ENCODE results near the gene LZTS3. TPM values are rescaled to one million over a fixed set of nuclear protein-coding genes. Genes with fewer than 3 reads are reported as not detected.

LZTS3 gene
- total and polyA plus RNA-seq, 2 of the 13 experiments (the other 11 are each of a cell fraction or from before 2014, with no cell fraction given) = 10.1 to 31.3 TPM

- TF ChIP-seq ZNF414 (CRISPR knock-in tag; IDR thresholded peaks at IDR 0.05) (peak; percentile 64; the same call in 1 of the 2 replicates), GTF2F1 (IDR thresholded peaks at IDR 0.05; ENCODE audit: low read length) (no peak), ZNF547 (CRISPR knock-in tag; IDR thresholded peaks at IDR 0.05) (peak; percentile 66; the same call in 1 of the 2 replicates), HDAC1 (CRISPR knock-in tag; IDR thresholded peaks at IDR 0.05) (peak; percentile 53; the same call in 1 of the 2 replicates), ARID2 (CRISPR knock-in tag; IDR thresholded peaks at IDR 0.05; ENCODE audit: borderline replicate concordance) (no peak), SMYD3 (CRISPR knock-in tag; IDR thresholded peaks at IDR 0.05) (no peak), ZNF563 (CRISPR knock-in tag; IDR thresholded peaks at IDR 0.05) (no peak), NR2C2 (CRISPR knock-in tag; IDR thresholded peaks at IDR 0.05; ENCODE audit: borderline replicate concordance) (peak; percentile 33; the same call in 1 of the 2 replicates), ZNF614 (CRISPR knock-in tag; IDR thresholded peaks at IDR 0.05; ENCODE audit: borderline replicate concordance) (peak; percentile 53; the same call in 1 of the 2 replicates), BRD4 (CRISPR knock-in tag; IDR thresholded peaks at IDR 0.05) (0 out of 2 replicates have a peak, but pooled peaks have one; percentile 51), ZNF17 (CRISPR knock-in tag; IDR thresholded peaks at IDR 0.05) (0 out of 2 replicates have a peak, but pooled peaks have one; percentile 52), MAF1 (CRISPR knock-in tag; IDR thresholded peaks at IDR 0.05; ENCODE audit: borderline replicate concordance) (0 out of 2 replicates have a peak, but pooled peaks have one; percentile 52), ZNF773 (CRISPR knock-in tag; IDR thresholded peaks at IDR 0.05; ENCODE audit: borderline replicate concordance) (no peak), CAMTA2 (CRISPR knock-in tag; IDR thresholded peaks at IDR 0.05; ENCODE audit: borderline replicate concordance) (peak; percentile 54; the same call in 1 of the 2 replicates), ZNF782 (CRISPR knock-in tag; IDR thresholded peaks at IDR 0.05; ENCODE audit: borderline replicate concordance) (peak; percentile 61; the same call in 1 of the 2 replicates), ZNF274 (CRISPR knock-in tag; IDR thresholded peaks at IDR 0.05) (peak; percentile 76), ZBTB20 (CRISPR knock-in tag; IDR thresholded peaks at IDR 0.05; ENCODE audit: borderline replicate concordance, low read depth) (no peak), ZBTB38 (CRISPR knock-in tag; IDR thresholded peaks at IDR 0.05) (peak; percentile 70; the same call in 1 of the 2 replicates), PAX8 (CRISPR knock-in tag; IDR thresholded peaks at IDR 0.05; ENCODE audit: borderline replicate concordance) (peak; percentile 50; the same call in 1 of the 2 replicates), NRL (CRISPR knock-in tag; IDR thresholded peaks at IDR 0.05; ENCODE audit: borderline replicate concordance) (peak; percentile 75), E2F1 (CRISPR knock-in tag; IDR thresholded peaks at IDR 0.05) (peak; percentile 28; the same call in 1 of the 2 replicates), KDM5B (CRISPR knock-in tag; IDR thresholded peaks at IDR 0.05; ENCODE audit: borderline replicate concordance) (peak; percentile 27; the same call in 1 of the 2 replicates)
- TF ChIP-seq, protein P1, sequence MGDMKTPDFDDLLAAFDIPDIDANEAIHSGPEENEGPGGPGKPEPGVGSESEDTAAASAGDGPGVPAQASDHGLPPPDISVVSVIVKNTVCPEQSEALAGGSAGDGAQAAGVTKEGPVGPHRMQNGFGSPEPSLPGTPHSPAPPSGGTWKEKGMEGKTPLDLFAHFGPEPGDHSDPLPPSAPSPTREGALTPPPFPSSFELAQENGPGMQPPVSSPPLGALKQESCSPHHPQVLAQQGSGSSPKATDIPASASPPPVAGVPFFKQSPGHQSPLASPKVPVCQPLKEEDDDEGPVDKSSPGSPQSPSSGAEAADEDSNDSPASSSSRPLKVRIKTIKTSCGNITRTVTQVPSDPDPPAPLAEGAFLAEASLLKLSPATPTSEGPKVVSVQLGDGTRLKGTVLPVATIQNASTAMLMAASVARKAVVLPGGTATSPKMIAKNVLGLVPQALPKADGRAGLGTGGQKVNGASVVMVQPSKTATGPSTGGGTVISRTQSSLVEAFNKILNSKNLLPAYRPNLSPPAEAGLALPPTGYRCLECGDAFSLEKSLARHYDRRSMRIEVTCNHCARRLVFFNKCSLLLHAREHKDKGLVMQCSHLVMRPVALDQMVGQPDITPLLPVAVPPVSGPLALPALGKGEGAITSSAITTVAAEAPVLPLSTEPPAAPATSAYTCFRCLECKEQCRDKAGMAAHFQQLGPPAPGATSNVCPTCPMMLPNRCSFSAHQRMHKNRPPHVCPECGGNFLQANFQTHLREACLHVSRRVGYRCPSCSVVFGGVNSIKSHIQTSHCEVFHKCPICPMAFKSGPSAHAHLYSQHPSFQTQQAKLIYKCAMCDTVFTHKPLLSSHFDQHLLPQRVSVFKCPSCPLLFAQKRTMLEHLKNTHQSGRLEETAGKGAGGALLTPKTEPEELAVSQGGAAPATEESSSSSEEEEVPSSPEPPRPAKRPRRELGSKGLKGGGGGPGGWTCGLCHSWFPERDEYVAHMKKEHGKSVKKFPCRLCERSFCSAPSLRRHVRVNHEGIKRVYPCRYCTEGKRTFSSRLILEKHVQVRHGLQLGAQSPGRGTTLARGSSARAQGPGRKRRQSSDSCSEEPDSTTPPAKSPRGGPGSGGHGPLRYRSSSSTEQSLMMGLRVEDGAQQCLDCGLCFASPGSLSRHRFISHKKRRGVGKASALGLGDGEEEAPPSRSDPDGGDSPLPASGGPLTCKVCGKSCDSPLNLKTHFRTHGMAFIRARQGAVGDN (CRISPR knock-in tag; IDR thresholded peaks at IDR 0.05) = peak; percentile 53
Observed at GRCh38 chr20:3115190-3116107, 57.9 kb downstream of the LZTS3 start (continued).
